Fibroblast of lung (primary cell): ENCODE results near the gene BCAS1.

ENCODE experiments used
- EZH2 ChIP-seq: IDR thresholded peaks from 2 replicates; pipeline ENCODE4 v1.5.1; 2012; ENCODE audit warnings: low read length, control low read depth, mild to moderate bottlenecking; ENCODE audit errors: missing control alignments
- TF ChIP-seq, protein P1 (sequence below), 2 donors: IDR thresholded peaks in 1 of 2; conservative IDR thresholded peaks in 1 of 2; 1 replicate in 1 of 2; 2 replicates in 1 of 2; pipeline ENCODE4 v1.5.1; 2011 to 2012; ENCODE audit warnings: low read length in 2 of 2, control low read depth in 1 of 2, inconsistent platforms in 1 of 2, low read depth in 1 of 2, mild to moderate bottlenecking in 1 of 2

DNA sequence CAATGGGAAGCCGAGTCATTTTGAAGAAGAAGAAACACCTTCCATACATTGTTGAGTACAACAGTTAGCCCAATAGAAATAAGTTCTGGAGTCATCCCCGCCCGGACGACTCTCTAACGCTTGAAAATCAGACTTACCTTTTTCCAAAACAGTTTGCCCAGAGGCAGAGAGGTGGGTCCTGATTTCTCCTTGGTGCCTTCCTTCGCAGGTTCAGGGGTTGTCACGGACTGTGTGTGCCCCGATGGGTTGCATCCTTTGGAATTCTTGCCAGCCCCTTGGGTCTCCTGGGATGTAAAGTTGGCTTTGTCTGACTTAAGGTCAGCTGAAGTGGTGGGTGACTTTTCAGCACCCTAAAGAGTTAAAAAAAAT is 85.3 kb downstream of the BCAS1 start:
- no peak for TF ChIP-seq EZH2
- TF ChIP-seq, protein P1, sequence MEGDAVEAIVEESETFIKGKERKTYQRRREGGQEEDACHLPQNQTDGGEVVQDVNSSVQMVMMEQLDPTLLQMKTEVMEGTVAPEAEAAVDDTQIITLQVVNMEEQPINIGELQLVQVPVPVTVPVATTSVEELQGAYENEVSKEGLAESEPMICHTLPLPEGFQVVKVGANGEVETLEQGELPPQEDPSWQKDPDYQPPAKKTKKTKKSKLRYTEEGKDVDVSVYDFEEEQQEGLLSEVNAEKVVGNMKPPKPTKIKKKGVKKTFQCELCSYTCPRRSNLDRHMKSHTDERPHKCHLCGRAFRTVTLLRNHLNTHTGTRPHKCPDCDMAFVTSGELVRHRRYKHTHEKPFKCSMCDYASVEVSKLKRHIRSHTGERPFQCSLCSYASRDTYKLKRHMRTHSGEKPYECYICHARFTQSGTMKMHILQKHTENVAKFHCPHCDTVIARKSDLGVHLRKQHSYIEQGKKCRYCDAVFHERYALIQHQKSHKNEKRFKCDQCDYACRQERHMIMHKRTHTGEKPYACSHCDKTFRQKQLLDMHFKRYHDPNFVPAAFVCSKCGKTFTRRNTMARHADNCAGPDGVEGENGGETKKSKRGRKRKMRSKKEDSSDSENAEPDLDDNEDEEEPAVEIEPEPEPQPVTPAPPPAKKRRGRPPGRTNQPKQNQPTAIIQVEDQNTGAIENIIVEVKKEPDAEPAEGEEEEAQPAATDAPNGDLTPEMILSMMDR (conservative IDR thresholded peaks at IDR 0.05 in 1 of 2, IDR thresholded peaks at IDR 0.05 in 1 of 2; ENCODE audit: low read depth in 1 of 2, low read length in 2 of 2) = no peak
